GM21619 (cell line): ENCODE measurements around the gene SLC7A9.
"Not testable (repeated sequence)": the region's sequence is repeated elsewhere in the genome, so short reads cannot be mapped to it uniquely, and the experiment has no call there.

Source experiments
- ATAC-seq: cut with Tn5 transposase; IDR thresholded peaks from one replicate; pipeline ENCODE4 v1.9.1; 2021; ENCODE audit not compliant: unreplicated experiment

The SLC7A9 gene

DNA sequence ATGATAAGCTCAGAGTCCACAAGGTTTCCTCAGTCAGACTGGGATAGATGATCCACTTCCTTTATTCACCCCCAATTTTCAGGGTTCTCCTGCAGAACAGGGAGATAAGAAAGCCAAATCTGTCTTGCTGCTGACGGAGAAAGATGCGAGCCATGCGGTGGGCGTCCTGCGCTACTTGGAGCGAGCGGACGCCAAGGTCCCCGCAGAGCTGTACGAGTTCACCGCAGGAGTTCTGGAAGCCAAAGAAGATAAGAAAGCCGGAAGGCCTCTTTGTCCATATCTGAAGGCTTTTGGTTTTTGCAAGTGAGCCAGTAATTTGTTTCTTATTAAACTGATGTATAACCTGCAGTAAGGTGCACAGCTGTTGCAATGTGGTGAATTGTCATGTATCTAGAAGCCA, 66.7 kb downstream of the SLC7A9 start:
- no peak for ATAC-seq

DNA sequence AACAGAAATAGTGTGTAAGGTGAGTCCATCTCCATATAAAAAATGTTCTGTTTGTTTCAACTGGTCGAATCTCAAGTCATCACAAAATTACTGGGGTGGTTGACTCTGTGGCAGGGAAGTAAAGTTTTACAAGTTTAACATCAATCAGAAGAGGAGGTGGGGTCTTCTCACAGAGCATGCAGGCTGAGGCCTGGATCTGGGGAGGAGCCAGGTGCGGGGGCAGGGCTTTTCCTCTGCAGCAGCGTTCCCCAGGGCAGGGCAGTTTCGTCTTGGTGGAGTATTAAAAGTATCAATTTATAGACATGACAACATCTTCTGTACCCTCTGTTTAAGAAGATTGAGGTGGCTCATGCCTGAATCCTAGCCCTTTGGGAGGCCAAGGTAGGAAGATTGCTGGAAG, 68.8 kb downstream of the SLC7A9 start:
- ATAC-seq: no peak

DNA sequence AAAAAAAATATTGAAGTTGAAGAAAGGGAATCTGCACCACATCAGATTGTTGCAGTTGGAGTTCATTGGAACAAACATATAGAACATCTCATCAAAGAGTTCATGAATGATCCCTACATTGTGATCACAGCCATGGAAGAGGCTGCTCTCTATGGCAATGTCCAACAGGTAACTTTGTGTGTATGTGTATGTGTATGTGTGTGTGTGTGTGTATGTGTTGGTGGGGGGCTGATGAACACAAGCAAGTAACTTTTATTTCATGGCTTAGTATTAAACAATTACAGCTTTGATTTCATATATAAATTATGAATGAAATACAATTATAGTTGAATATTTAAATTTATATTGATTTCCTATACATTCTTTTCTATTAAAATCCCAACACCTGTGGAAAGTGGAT, 69.4 kb downstream of the SLC7A9 start:
- ATAC-seq: no peak

DNA sequence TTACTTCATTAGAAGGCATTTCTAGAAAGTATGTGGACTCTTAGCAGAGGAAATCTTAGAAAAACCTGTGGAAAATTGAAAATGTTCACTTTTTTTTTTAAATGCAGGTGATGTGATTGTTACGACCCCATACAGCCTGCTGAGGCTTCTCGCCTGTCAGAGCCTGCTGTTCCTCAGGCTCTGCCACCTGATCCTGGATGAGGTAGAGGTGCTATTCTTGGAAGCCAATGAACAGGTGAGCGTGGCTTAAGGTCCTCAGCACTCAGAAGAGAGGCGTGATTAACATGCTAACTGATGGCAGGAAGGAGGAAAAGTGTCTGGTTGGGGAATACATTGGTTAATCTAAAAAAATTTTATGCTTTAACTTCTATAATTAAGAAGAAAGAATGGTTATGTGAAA, 71.4 kb downstream of the SLC7A9 start:
- no peak for ATAC-seq

DNA sequence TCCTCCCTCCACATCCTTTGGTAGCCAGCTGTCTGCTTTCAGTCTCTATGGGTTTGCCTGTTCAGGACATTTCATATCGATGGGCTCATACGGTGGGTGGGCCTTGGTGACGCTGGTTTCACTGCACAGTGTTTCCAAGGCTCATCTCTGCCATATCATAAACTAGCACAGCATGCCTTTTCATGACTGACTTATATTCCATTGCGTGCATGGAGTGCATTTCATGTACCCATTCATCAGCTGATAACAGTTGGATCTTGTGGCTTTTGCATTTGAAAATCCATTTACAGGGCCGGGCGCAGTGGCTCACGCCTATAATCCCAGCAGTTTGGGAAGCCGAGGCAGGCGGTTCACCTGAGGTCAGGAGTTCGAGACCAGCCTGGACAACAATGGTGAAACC, 80.1 kb downstream of the SLC7A9 start:
- no peak for ATAC-seq

DNA sequence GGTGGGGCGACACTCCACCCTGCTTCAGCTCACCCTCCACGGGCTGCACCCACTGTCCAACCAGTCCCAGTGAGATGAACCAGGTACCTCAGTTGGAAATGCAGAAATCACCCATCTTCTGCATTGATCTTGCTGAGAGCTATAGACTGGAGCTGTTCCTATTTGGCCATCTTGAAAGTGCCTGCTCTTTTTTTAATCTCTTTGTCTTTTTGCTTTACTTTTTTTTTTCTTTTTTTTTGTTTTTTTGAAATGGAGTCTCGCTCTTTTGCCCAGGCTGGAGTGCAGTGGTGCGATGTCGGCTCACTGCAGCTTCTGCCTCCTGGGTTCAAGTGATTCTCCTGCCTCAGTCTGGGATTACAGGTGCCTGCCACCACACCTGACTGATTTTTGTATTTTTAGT, 81.7 kb downstream of the SLC7A9 start:
- ATAC-seq: not testable (repeated sequence)

DNA sequence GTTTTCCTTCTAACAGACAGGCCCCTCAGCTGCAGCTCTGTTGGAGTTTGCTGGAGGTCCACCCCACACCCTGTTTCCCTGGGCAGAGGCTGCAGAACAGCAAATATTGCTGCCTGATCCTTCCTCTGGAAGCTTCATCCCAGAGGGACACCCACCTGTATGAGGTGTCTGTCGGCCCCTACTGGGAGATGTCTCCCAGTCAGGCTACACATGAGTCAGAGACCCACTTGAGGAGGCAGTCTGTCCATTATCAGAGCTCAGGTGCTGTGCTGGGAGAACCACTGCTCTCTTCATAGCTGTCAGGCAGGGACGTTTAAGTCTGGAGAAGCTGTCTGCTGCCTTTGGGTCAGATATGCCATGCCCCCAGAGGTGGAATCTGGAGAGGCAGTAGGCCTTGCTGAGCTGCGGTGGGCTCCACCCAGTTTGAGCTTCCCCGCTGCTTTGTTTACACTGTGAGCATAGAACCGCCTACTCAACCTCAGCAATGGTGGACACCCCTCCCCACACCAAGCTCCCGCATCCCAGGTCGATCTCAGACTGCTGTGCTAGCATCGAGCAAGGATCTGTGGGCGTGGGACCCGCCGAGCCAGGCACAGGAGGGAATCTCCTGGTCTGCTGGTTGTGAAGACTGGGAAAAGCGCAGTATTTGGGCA, 82.3 kb downstream of the SLC7A9 start:
- not testable (repeated sequence) for ATAC-seq

DNA sequence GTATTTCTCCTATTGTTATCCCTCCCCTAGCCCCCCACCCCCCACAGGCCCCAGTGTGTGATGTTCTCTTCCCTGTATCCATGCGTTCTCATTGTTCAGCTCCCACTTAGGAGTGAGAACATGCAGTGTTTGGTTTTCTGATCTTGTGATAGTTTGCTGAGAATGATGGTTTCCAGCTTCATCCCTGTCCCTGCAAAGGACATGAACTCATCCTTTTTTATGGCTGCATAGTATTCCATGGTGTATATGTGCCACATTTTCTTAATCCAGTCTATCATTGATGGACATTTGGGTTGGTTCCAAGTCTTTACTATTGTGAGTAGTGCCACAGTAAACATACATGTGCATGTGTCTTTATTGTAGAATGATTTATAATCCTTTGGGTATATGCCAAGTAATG, 87.5 kb downstream of the SLC7A9 start:
- ATAC-seq: not testable (repeated sequence)

DNA sequence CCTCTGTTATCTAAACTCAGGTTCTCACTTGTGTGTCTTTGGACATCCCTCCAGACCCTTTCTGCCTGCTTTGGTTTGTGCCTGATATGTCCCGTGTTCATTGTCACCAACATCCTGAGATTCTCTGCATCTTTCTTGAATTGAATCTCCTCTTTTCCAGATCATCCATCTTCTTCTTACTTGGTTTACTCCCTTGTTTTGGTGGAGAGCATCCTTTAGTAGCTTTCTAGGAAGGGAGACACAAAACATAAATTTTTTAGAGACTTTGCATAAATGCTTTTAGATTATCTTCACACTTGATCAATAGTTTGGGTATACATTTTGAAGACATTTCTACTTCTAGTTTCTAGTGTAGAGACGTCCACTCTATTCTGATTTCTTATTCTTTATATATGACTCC, 88.3 kb downstream of the SLC7A9 start:
- no peak for ATAC-seq
